SK-N-SH (cell line): Measurements from ENCODE around the gene SPATA6. TPM values are rescaled to one million over a fixed set of nuclear protein-coding genes. Genes with fewer than 3 reads are reported as not detected.

Experiments
- CTCF ChIA-PET: fragments of 300-600, 350-600 bp; formaldehyde crosslinking; extraction: SDS; loops from one replicate; lab custom pipeline; 2021; lab: Yijun Ruan, JAX
- POLR2A ChIA-PET: fragments of 350-600 bp; sonication (Branson Sonifier 250); formaldehyde crosslinking; extraction: SDS; loops from one replicate; lab custom pipeline; 2020; ENCODE audit warnings: antibody characterized with exemption, inconsistent platforms; lab: Yijun Ruan, JAX
- DNase-seq: peaks from one replicate; pipeline ENCODE4 v3.0.0; 2012
- H2AFZ ChIP-seq: fragments of 200-600 bp; sonication (generic); 2 replicates; pipeline ENCODE4 v1.8.1; 2016; ENCODE audit warnings: antibody characterized with exemption, mild to moderate bottlenecking, low read depth
- H3F3A ChIP-seq: fragments of 200-600 bp; sonication (generic); replicated peaks from 2 replicates; pipeline ENCODE3; 2016; ENCODE audit warnings: antibody characterized with exemption, mild to moderate bottlenecking; ENCODE audit not compliant: insufficient read depth
- H3K27ac ChIP-seq, 2 experiments: fragments of 200-500 bp in 1 of 2; fragments of 200-600 bp in 1 of 2; sonication (Bioruptor generic) in 1 of 2; sonication (generic), shearing (Covaris generic) in 1 of 2; 2 replicates each; pipeline versions ENCODE4 v1.5.1 to v1.6.1; 2014 to 2016; ENCODE audit warnings: low read depth in 2 of 2, inconsistent platforms in 1 of 2, low read length in 1 of 2, mild to moderate bottlenecking in 1 of 2, mixed read lengths in 1 of 2
- H3K27me3 ChIP-seq: fragments of 200-600 bp; sonication (generic), shearing (Covaris generic); 2 replicates; pipeline ENCODE4 v1.6.1; 2016; ENCODE audit warnings: mixed run types; ENCODE audit not compliant: insufficient read depth
- H3K36me3 ChIP-seq, 2 experiments: fragments of 200-500 bp in 1 of 2; fragments of 200-600 bp in 1 of 2; sonication (Bioruptor generic) in 1 of 2; sonication (generic) in 1 of 2; replicated peaks in 1 of 2; 2 replicates each; pipeline versions ENCODE3 to v1.5.1; 2014 to 2016; ENCODE audit warnings: low read length in 1 of 2, mild to moderate bottlenecking in 1 of 2; ENCODE audit not compliant: insufficient read depth in 2 of 2, control insufficient read depth in 1 of 2
- H3K4me1 ChIP-seq, 2 experiments: fragments of 200-500 bp in 1 of 2; fragments of 200-600 bp in 1 of 2; sonication (Bioruptor generic) in 1 of 2; sonication (generic), shearing (Covaris generic) in 1 of 2; 2 replicates each; pipeline versions ENCODE4 v1.5.1 to v1.6.1; 2014 to 2016; ENCODE audit warnings: low read depth in 1 of 2, low read length in 1 of 2, mixed run types in 1 of 2; ENCODE audit not compliant: insufficient read depth in 2 of 2, control insufficient read depth in 1 of 2
- H3K4me2 ChIP-seq: fragments of 200-600 bp; sonication (generic), shearing (Covaris generic); 2 replicates; pipeline ENCODE4 v1.6.1; 2017; ENCODE audit warnings: mixed run types
- H3K4me3 ChIP-seq, 2 experiments: fragments of 200-500 bp in 1 of 2; fragments of 200-600 bp in 1 of 2; sonication (Bioruptor generic) in 1 of 2; sonication (generic), shearing (Covaris generic) in 1 of 2; 2 replicates each; pipeline versions ENCODE4 v1.5.1 to v1.8.1; 2014 to 2016; ENCODE audit warnings: low read depth in 2 of 2, inconsistent platforms in 1 of 2, low read length in 1 of 2, mild to moderate bottlenecking in 1 of 2, mixed read lengths in 1 of 2, moderate library complexity in 1 of 2
- H3K79me2 ChIP-seq: fragments of 200-600 bp; sonication (generic); 2 replicates; pipeline ENCODE4 v1.8.1; 2017; ENCODE audit warnings: mild to moderate bottlenecking; ENCODE audit not compliant: insufficient read depth
- H3K9ac ChIP-seq: fragments of 200-600 bp; sonication (generic); 2 replicates; pipeline ENCODE4 v1.6.1; 2017; ENCODE audit warnings: mixed run types
- H3K9me2 ChIP-seq: fragments of 200-600 bp; sonication (generic); 2 replicates; pipeline ENCODE4 v1.6.1; 2017; ENCODE audit warnings: mixed run types
- H3K9me3 ChIP-seq: fragments of 200-600 bp; sonication (generic); 2 replicates; pipeline ENCODE4 v1.6.1; 2017; ENCODE audit warnings: mixed run types, mild to moderate bottlenecking, moderate library complexity
- H4K20me1 ChIP-seq: fragments of 200-600 bp; sonication (generic); 2 replicates; pipeline ENCODE4 v1.6.1; 2017; ENCODE audit warnings: mild to moderate bottlenecking, mixed run types; ENCODE audit not compliant: insufficient read depth
- CHD2 ChIP-seq: fragments of 150-350 bp; IDR thresholded peaks from 2 replicates; pipeline ENCODE4 v1.6.1; 2018; ENCODE audit warnings: low read length; ENCODE audit not compliant: partially characterized antibody
- ELF1 ChIP-seq: IDR thresholded peaks from 2 replicates; pipeline ENCODE4 v1.4.0; 2012
- EP300 ChIP-seq, 2 experiments: IDR thresholded peaks; 2 replicates each; pipeline versions ENCODE4 v1.4.0 to v1.6.1; 2012; ENCODE audit warnings: borderline replicate concordance in 1 of 2, low read depth in 1 of 2, low read length in 1 of 2
- FOXJ3 ChIP-seq: sonication (generic); formaldehyde crosslinking; IDR thresholded peaks from 2 replicates; pipeline ENCODE4 v1.5.1; 2020; ENCODE audit warnings: mild to moderate bottlenecking, missing genetic modification reagents
- FOXM1 ChIP-seq: IDR thresholded peaks from 2 replicates; pipeline ENCODE4 v1.4.0; 2012; ENCODE audit warnings: low read depth, mild to moderate bottlenecking
- GABPA ChIP-seq: IDR thresholded peaks from 2 replicates; pipeline ENCODE4 v1.4.0; 2012; ENCODE audit warnings: low read depth, mild to moderate bottlenecking
- IRF3 ChIP-seq: fragments of 150-350 bp; IDR thresholded peaks from 2 replicates; pipeline ENCODE4 v1.6.1; 2016; ENCODE audit warnings: mild to moderate bottlenecking, low read depth, low read length
- MXI1 ChIP-seq: IDR thresholded peaks from 2 replicates; pipeline ENCODE4 v1.6.1; 2012; ENCODE audit warnings: mild to moderate bottlenecking, low read depth, low read length, improper control_type of control experiment
- POLR2AphosphoS5 ChIP-seq: IDR thresholded peaks from 2 replicates; pipeline ENCODE4 v1.6.1; 2012; ENCODE audit warnings: low read depth, low read length
- RAD21 ChIP-seq: IDR thresholded peaks from 2 replicates; pipeline ENCODE4 v1.6.1; 2012; ENCODE audit warnings: mild to moderate bottlenecking, low read length
- RCOR1 ChIP-seq: fragments of 150-350 bp; IDR thresholded peaks from 2 replicates; pipeline ENCODE4 v1.6.1; 2017; ENCODE audit warnings: antibody characterized with exemption, low read length
- REST ChIP-seq: IDR thresholded peaks from 2 replicates; pipeline ENCODE4 v1.6.1; 2012; ENCODE audit warnings: mild to moderate bottlenecking, low read depth, low read length, moderate library complexity
- RFX5 ChIP-seq: IDR thresholded peaks from 2 replicates; pipeline ENCODE4 v1.6.1; 2012; ENCODE audit warnings: mild to moderate bottlenecking, improper control_type of control experiment, low read length
- SIN3A ChIP-seq: IDR thresholded peaks from 2 replicates; pipeline ENCODE4 v1.6.1; 2012; ENCODE audit warnings: low read depth, mild to moderate bottlenecking, low read length, moderate library complexity, borderline replicate concordance
- SMC3 ChIP-seq: IDR thresholded peaks from 2 replicates; pipeline ENCODE4 v1.6.1; 2012; ENCODE audit warnings: low read depth, low read length, improper control_type of control experiment
- TEAD4 ChIP-seq: IDR thresholded peaks from 2 replicates; pipeline ENCODE4 v1.4.0; 2012; ENCODE audit warnings: mild to moderate bottlenecking, borderline replicate concordance; ENCODE audit not compliant: insufficient read depth
- YY1 ChIP-seq: IDR thresholded peaks from 2 replicates; pipeline ENCODE4 v1.4.0; 2012; ENCODE audit warnings: low read depth, mild to moderate bottlenecking
- ZBTB33 ChIP-seq: IDR thresholded peaks from 2 replicates; pipeline ENCODE4 v1.4.0; 2012; ENCODE audit warnings: low read depth, borderline replicate concordance
- WGBS: methylation state at CpG from one replicate; pipeline ENCODE4 v1.1.6; 2017; ENCODE audit warnings: low lambda C conversion rate; 5-methylcytosine and 5-hydroxymethylcytosine counted together
- polyA plus RNA-seq, 3 experiments: library from polyadenylated mRNA; depleted of rRNA; stranded (reverse); fragments of >200 nt; gene quantifications; 2 replicates each; pipeline ENCODE4 v1.2.3, GENCODE V29; 2012
- TF ChIP-seq, protein P1 (sequence below): IDR thresholded peaks from 2 replicates; pipeline ENCODE4 v1.4.0; 2012; ENCODE audit warnings: low read depth

SPATA6 gene
- polyA plus RNA-seq, 1 of the 3 experiments (the other 2 are of a cell fraction) = 2.4 TPM

DNA sequence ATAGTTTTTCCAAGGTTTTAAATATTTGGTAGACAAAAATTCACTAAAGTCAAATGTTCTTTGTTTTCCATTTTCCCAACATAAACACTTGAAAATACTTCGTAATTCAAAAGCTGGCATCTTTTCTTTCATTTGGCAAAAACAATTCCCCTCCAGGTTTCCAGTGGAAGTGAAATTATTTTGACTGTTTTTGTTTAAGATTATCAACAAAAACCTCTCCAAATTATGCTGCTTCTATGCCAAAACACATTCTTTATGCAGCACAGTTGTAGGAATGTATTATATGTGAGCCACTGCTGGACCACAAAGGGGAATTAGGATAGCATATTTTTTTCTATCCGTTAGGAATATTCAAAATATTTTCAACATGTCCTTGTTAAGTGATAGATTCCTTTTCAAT, 205.4 kb downstream of the SPATA6 start:
- no peaks in the 10 kb centered on the region for H3K4me1 ChIP-seq
- no peak for TF ChIP-seq POLR2AphosphoS5
- no peak for TF ChIP-seq SMC3
- TF ChIP-seq SIN3A = no peak
- TF ChIP-seq EP300 (IDR thresholded peaks at IDR 0.05; ENCODE audit: borderline replicate concordance in 1 of 2, low read depth in 1 of 2, low read length in 1 of 2) = no peak
- no peak for TF ChIP-seq GABPA
- no peak for TF ChIP-seq YY1
- TF ChIP-seq MXI1 = no peak
- TF ChIP-seq, protein P1, sequence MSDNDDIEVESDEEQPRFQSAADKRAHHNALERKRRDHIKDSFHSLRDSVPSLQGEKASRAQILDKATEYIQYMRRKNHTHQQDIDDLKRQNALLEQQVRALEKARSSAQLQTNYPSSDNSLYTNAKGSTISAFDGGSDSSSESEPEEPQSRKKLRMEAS = no peak
- no peak for TF ChIP-seq TEAD4
- no peak for TF ChIP-seq FOXJ3
- no peak for TF ChIP-seq RFX5
- no peak for TF ChIP-seq FOXM1
- no peak for TF ChIP-seq ZBTB33
- no peak for TF ChIP-seq ELF1
- no peak for TF ChIP-seq IRF3
- no peak for TF ChIP-seq RAD21
- TF ChIP-seq RCOR1 = no peak
- TF ChIP-seq CHD2 = no peak
- TF ChIP-seq REST = no peak
- TF ChIP-seq, all 33 proteins: peak for 0
- H3K9ac ChIP-seq = no peak overlapping the region
- no peaks in the 10 kb centered on the region for H3K9me2 ChIP-seq
- H3K27me3 ChIP-seq = no peaks in the 10 kb centered on the region
- 65% methylated on average over 2 of the region's 2 CpGs for whole genome bisulfite sequencing
- no peak overlapping the region for H3K4me2 ChIP-seq
- no peak overlapping the region for H3K4me3 ChIP-seq
- no peak overlapping the region for H3K27ac ChIP-seq
- no peaks in the 10 kb centered on the region for H3K79me2 ChIP-seq
- POLR2A ChIA-PET = no interaction called here
- CTCF ChIA-PET = interaction anchor here (0.7 to 1.1 kb wide), 3 partner anchors 9 to 157 kb away, joined by 3 read pairs; no protein-coding TSS in a partner anchor
- H2AFZ ChIP-seq = no peak overlapping the region
- DNase-seq = no peak
- no peaks in the 10 kb centered on the region for H3K9me3 ChIP-seq
- no peaks in the 10 kb centered on the region for H4K20me1 ChIP-seq
- no peaks in the 10 kb centered on the region for H3F3A ChIP-seq
- no peaks in the 10 kb centered on the region for H3K36me3 ChIP-seq
